GM21529 (cell line): ENCODE data around the gene ACSS3.
"Not testable (repeated sequence)": the region's sequence is repeated elsewhere in the genome, so short reads cannot be mapped to it uniquely, and the experiment has no call there.

Source experiments
- ATAC-seq: cut with Tn5 transposase; IDR thresholded peaks from one replicate; pipeline ENCODE4 v1.9.1; 2021; ENCODE audit not compliant: unreplicated experiment

Gene ACSS3

DNA sequence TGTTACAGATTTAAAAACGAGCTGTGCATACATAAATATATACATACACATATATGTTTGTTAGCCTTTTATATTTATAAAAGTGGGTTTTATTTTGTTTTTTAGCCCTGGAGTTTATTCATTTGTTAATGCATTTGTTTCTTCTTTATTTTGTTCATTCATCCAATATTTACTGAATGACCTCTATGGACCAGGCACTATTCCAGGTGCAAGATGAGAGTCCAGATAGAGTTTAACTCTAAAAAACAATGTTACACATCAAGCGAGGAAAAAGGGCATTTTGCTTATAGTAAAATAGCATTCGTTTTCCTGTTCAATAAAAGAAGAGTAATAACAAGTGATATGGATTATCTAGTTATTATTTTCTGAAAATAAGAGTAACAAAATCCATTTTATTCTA lies 14.2 kb downstream of the ACSS3 start:
- ATAC-seq: no peak

DNA sequence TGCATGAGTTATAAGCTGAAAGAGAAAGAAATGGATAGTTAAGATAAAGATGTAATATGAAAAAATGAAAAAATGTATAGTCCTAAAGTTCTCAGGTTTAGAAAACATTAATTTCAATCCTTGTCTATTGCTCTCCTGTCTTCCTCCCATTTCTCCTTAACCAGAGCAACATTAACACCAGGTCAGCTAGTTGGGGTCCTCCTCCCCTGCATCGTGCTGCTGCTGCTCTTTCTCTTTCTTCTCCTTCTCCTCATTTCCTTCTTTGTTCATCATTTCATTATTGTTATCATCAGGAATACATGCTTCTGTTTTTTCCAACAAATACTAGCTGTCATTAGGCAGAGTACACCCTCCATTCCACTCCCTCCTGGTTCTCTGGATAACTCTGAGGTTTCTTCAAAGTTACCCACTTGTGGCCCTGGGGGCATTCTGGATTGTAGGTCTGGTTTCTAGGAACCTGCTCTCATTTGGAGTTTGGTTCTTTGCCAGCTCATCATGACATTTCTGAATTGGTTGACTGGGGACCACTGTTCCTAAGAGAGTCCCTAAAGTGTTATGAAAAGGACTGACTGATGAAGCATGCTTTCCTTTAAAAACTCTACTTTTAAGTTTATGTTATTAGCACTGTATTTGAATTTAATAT lies 17.0 kb downstream of the ACSS3 start:
- no peak for ATAC-seq

DNA sequence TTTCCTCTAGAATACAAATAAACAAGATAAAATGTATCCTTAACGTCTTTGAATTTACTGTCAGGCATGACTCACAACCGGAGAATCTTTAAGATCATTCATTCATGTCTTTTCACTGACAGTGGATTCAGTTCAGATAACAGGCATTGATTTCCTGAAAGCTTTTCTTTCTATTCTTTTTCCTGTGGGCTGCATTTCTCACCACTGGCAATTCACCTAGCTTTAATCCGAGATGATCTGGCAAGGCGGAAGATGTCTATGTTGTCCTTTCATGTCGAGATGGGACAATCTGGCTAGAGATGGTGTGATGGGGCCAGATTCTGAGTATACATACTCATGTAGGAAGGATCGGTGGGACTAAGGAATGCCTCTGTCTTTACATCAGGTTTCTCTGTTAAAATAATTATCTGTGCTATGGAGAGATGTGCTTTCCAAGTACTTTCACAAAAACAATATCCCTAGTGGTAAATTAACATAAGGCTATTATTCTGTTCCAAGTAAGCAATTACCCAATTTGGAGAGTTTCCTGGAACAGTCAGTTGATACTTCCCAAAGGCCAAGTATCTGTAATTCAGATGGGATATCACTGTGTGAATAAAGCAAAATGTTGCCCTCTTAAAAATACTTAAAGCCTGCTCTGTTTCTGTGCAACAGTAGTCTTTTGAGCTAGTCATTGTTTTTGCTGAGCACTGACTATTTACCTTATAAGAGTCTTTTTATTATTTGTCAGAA lies 17.8 kb downstream of the ACSS3 start:
- ATAC-seq: no peak

DNA sequence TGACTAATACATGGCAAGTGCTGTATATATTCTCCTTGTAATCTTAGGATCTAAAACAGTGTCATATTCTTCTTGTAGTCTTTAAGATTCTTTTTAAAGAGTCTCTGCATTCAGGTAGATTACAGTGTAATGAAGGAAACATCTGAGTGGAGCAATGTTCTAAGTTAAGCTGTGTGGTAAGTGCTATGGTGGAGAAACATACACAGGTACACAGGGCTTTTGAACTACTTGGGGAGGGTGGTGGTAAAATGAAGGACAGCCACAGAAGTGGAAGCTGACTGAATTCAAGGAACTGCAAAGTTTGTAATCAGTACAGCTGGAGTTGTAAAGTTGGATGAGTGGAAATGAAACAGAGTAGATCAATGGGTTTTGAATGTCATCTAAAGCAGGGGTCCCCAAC lies 27.8 kb downstream of the ACSS3 start:
- ATAC-seq: no peak

DNA sequence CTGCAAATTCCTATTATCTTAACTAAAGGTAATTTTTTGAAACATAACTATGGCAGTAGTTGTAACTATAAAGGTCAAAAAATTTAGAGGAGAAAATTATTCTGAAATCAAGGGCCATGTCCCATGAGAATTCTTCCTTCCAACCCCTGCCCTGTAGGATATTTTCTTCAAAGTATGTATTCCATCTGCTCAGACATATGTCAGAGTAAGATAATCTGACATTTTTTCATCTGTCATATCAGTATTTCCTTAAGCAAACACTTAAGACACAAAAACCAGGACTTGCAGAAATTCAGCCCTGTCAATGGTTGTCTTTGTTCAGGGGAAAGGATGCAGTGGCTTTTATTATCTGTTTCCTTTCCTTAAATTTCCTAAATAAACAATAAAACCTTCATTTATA lies 36.3 kb downstream of the ACSS3 start:
- ATAC-seq: no peak

DNA sequence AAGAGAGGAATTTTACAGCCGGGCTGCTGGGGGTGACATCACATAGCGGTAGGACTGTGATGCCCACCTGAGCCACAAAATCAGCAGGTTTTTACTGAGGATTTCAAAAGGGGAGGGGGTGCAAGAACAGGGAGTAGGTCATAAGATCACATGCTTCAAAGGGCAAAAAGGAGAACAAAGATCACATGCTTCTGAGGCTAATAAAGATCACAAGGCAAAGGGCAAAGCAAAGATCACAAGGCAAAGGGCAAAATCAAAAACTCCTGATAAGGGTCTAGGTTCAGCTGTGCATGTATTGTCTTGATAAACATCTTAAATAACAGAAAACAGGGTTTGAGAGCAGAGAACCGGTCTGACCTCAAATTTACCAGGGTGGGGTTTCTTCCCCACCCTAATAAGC lies 41.2 kb downstream of the ACSS3 start:
- ATAC-seq: not testable (repeated sequence)

DNA sequence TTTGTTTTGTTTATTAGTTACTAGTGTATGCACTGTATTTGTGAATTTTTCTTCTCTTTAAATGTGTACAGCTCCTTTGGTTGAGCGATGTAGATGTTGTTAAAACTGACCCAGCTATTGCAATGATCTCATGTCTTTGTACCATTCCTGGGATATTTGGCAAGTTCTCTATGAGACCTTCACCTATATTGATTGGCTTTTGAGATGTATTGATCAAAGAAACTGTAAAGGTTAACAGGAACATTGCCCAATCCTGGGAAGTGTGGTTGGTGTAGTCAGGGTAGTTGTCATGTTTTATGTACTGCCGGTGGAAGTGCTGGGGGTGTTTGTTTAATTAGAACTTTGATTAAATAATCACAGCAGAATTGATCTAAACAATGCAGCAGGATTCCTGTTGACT lies 43.1 kb downstream of the ACSS3 start:
- no peak for ATAC-seq

DNA sequence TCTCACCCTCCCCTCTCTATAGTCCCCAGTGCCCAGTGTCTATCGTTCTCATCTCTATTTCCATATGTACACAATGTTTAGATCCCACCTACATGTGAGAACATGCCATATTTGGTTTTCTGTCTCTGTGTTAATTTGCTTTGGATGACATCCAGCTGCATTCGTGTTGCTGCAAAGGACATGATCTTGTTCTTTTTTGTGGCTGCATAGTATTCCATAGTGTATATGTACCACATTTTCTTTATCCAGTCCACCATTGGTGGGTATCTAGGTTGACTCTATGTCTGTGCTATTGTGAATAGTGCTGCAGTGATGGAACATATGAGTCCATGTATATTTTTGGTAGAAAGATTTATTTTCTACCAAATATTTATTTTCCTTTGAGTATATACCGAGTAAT lies 45.7 kb downstream of the ACSS3 start:
- ATAC-seq: no peak

DNA sequence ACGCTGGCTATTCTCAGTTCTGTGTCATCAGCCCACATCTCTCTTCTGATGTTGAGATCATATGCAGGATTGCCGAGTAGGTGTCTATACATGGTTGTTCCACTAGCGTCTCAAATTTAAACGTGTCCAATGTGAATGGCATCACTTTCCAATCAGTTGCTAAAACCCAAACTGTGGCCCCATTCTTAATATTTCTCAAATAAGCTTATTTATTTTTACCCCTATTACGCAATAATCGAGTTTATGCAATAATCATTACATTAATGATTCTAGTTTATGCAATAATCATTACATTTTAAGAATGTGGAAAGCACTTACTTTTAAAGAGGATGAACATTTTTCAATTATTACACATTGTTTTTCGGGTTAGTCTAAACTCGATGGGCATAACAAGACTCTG lies 47.8 kb downstream of the ACSS3 start:
- ATAC-seq: no peak

DNA sequence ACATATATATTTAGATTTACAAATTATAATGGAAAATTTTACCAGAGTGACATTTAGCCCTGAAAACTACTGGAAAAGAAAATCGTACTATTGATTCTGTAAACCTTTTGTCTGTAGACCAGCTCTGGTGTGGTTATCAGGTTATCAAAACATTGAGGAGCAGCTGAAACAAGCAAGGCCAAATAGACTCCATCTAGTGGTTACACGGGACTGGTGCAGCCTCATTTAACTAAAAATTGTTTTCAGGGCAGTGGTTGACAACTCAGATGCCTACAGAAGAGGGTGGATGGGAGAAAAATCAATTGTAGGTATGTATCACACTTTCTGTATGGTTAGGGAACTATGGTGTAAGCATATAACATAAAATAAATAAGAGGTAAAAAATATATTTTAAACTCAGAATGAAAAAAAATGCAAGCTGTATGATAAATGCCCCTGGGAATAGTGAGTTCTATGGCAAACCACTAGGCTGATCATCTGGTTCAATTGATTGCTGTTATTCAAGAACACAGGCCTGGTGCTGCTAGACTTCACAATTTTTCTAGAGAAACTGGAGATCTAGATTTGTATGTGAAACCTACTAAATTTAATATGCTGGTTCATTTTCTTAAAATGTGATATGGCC lies 51.2 kb downstream of the ACSS3 start:
- peak; percentile 99 for ATAC-seq

DNA sequence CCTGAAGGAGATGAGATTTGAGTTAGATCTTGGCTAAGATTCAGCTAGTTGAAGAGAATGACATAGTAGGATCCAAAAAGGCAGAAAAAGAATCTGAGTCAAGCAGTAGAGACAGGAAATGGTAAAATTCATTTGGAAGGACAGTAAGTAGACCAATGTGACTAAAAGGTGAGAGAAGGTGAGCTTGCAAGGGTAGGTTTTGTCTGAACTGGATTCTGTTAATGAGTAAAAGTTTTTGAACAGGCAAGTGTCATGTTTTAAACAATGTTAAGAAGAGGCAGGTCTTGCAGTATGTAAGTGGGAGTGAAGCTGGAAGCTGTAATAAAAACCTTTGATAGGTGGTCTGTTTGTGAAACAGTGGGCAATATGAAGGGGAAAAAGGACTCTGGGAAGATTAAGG lies 58.6 kb downstream of the ACSS3 start:
- no peak for ATAC-seq

DNA sequence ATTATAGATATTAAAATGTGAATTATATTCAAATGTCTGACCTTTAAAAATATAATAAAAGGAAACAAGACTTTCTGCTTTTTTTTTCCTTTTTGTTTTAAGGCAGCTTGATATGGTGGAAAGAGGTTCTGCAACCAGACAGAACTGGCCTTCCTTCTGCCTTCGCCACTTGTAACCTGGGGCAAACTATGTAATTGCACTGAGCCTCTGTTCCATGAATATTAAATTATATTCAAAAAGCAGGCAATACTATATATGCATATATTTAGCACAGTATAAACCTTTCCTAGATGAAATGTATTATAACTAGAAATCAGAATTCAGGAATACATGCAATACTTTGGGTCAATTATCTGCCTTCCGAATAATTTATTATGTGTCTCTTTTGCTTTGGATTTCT lies 59.9 kb downstream of the ACSS3 start:
- ATAC-seq: no peak

DNA sequence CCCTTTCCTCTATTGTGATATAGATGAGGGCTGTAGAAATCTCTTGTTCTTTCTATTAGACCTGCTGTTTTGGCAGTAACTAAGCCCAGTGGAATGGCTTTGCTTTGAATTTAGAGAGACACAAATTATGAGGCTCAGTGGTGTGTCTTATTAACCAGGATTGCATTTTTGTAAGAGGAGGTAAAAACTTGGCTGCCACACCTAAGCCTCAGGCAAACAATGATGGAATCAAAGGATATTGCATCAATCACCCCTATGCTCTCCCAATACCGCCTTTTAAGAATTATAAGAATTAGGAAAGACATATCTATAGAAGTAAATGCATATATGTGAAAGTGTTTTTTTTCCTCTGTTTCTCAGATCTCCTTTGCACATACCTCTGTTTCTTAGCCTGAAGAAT lies 63.3 kb downstream of the ACSS3 start:
- no peak for ATAC-seq

DNA sequence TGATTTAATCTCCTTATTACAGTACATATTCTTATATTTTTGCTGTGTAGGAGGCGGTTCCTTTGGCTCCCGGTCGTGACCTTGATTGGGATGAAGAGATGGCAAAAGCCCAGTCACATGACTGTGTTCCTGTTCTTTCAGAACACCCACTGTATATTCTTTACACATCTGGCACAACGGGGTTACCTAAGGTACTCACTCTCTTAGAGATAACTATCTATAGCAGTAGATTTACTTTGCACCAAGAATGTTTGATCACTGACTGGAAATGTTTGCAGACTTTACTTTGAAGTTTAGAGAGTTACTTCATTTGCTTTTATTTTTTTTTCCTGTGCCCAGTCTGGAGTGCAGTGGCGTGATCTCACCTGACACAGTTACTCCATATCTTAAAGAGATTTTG lies 65.2 kb downstream of the ACSS3 start:
- ATAC-seq: no peak

DNA sequence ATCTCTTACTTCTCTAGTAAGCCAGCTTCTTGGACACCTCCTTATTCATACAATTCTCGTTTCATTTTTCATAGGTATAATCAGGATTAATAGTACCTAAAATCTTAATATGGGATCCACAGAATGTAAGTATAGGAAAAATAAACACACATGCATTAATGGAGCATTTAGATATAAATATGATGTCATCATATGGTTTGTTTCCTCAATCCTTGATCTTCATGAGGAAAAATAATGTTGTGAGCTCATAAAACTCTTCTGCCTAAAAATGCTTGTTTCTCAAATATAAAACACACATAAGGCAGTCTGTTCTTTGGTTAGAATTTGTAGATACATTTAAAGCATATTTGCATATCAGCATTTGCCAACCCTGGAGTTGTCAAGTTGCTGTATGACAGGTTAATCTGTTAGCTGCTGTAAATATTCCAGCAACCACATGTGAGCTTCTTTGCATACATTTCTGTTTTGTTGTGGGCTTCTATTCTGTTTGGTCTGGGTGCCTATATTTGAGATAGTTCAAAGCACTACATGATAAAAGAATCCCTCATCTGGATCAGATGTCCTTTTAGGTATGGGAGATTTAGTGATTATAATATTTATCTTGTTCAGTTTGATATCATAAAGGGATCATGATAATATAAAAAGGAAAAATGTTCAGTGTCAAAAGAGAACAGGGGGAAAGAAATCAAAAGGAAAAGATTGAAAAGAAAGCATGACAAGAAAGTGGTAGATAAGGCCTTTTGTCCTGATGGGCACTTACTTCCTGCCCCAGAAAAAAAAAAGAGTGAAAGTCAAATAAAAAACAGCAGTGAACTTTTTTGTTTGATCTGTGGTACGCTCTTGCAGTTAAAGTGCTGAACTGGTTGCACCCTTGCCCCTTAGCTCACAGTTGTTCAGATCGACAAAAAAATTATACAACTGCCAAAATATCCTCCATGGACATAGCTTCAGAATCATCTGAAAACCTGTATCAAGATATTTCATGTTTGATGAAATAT lies 68.6 kb downstream of the ACSS3 start:
- no peak for ATAC-seq

DNA sequence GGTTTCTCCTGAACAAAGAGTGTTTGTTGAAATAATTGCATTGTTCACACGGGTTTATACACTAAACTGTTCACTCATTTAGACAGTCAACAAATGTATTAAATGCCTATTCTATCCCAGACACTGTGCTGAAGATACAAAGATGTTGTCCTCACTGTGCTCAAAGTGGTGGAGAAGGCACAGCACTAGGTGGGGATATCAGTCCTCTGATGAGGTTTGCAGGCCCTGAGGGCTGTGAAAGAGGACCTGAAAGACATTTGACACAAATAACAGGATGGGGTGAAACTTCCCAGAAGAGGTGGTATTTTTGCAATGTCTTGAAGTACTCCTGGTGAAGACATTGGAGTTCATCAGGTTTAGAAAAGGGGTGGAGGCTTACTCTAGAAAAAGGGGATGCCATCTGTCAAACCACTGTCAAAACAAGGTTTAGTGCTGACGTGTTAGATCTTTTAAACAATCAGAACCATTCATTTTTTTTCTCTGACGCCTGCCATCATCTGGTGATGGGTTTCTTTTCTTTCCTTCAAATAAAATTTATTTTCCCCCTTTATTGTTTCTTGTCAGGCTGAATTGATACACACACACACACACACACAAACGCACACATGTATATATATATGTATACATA lies 69.5 kb downstream of the ACSS3 start:
- no peak for ATAC-seq

DNA sequence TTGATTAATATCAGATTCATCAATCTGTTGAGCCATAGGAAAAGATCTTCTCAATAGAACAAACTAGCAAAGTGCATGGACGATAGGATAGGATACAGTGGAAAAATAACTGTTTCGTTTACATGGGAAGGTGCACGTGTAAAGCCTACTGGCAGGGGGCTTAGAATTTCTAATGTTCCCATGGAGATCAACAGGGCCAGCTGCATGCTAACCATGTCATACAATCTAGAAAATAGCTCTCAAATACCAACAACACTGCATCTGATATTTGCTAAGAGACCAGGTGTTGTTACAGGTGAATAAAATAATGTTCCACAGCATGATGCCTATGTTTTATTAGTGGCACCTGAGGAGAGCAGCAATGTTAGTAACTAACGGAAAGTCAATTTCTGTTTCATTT lies 72.5 kb downstream of the ACSS3 start:
- ATAC-seq: no peak

DNA sequence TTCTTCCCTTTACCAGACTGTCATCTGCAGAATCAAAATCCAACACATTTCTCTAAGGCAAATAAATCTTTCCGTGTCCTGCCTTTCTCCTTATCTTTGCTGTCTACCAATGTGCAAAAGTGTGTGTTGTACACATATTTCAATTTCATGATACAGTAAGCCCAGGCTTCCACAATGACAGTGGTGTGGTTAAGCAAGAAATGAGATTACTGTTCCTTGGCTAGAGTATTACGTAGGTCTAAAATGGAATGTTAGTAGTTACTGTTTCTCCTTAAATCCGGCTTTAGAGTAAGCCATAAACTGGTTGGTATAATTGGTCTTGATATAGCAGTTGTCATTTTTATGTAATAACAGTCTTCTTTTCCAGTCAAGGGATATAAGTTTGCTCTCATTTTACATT lies 82.0 kb downstream of the ACSS3 start:
- ATAC-seq: no peak

DNA sequence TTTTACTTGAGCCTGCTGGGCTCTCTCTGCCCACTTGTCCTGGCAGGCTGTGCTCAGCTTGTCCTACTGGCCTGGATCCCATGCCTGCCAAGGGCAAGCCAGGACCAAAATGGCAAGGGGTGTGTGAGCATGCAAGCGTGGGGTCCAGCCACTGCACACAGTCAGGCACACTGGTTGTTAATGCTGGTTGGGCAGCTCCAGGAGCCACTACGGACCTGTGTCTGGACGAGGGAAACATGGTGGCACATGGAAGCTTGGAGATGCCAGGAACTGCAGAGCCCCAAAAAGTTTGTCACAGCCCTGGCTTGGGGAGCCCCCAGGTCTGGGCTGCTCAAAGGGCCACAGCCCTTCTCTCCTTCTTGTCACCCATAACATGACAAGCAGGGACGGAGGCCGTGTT lies 83.8 kb downstream of the ACSS3 start:
- ATAC-seq: no peak

DNA sequence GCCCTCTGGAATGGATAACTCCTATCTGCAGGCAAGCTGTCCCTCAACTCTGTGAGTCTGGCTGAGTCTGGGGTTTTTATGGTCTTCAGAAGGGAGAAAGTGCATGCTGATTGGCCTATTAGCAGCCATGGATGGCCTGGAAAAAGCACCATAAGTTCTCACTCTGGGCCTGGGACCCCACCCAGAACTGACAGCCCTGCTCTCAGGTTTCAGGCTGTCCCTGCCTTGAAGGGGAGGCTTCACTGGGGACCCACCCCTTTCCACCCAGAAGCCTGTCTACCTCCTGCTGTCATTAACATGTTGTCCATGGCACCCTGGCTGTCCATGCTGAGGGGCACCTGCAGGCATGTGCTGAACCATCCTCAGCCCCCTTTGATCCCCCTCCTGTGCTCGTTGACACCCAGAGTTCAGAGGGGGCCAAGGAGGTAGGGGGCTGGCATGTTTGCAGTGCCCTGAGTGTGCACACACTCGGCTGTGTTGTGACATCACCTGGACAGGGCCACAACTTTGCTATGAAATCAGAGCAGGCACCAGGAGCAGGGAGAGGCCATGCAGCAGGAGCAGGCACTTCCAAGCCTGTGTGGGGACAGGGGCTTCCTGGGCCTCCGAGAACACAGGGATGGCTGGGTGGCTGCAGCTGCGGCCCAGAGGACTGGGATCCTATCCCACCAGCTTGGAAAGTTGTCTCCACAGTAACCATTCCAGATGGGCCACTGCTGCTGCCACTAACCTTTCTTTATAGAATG lies 84.7 kb downstream of the ACSS3 start:
- no peak for ATAC-seq
